Measurements from ENCODE around the gene TCEA2.

The TCEA2 gene

GRCh38 chr20:64072498-64073063, 9.6 kb downstream of the TCEA2 start:
- Histone ChIP-seq H3K4me1 (ENCODE audit: insufficient read depth, low read length) (no peaks in the 10 kb centered on the region), H3K36me3 (ENCODE audit: insufficient read depth, low read length) (no peaks in the 10 kb centered on the region), H3K9ac (ENCODE audit: low read depth, low read length) (no peak overlapping the region)

GRCh38 chr20:64073476-64074183, 10.6 kb downstream of the TCEA2 start:
- Histone ChIP-seq H3K36me3 (ENCODE audit: insufficient read depth, low read length) (no peaks in the 10 kb centered on the region), H3K9ac (ENCODE audit: low read depth, low read length) (no peak overlapping the region), H3K4me1 (ENCODE audit: insufficient read depth, low read length) (no peaks in the 10 kb centered on the region; the same call in 1 of the 2 replicates), H3K9me3 (ENCODE audit: control insufficient read depth, insufficient read depth, low read length) (no peaks in the 10 kb centered on the region)

More at GRCh38 chr20:64072498-64073063, 9.6 kb downstream of the TCEA2 start:
- H3K9me3 ChIP-seq (ENCODE audit: control insufficient read depth, insufficient read depth, low read length), result no peaks in the 10 kb centered on the region

GRCh38 chr20:64074184-64074789, 11.3 kb downstream of the TCEA2 start:
- H3K4me1 ChIP-seq (ENCODE audit: insufficient read depth, low read length), result no peaks in the 10 kb centered on the region; the same call in 1 of the 2 replicates
- H3K36me3 ChIP-seq (ENCODE audit: insufficient read depth, low read length), result no peaks in the 10 kb centered on the region
- no peaks in the 10 kb centered on the region for H3K9me3 ChIP-seq (ENCODE audit: control insufficient read depth, insufficient read depth, low read length)
- no peak overlapping the region for H3K9ac ChIP-seq (ENCODE audit: low read depth, low read length)

GRCh38 chr20:64074963-64075362, 12.0 kb downstream of the TCEA2 start:
- Histone ChIP-seq H3K4me1 (ENCODE audit: insufficient read depth, low read length) (no peaks in the 10 kb centered on the region; the same call in 1 of the 2 replicates), H3K9ac (ENCODE audit: low read depth, low read length) (no peak overlapping the region), H3K9me3 (ENCODE audit: control insufficient read depth, insufficient read depth, low read length) (no peaks in the 10 kb centered on the region), H3K36me3 (ENCODE audit: insufficient read depth, low read length) (no peaks in the 10 kb centered on the region)

- Histone ChIP-seq H3K9me3 (ENCODE audit: control insufficient read depth, insufficient read depth, low read length) (no peaks in the 10 kb centered on the region), H3K4me1 (ENCODE audit: insufficient read depth, low read length) (no peaks in the 10 kb centered on the region; the same call in 1 of the 2 replicates), H3K9ac (ENCODE audit: low read depth, low read length) (no peak overlapping the region), H3K36me3 (ENCODE audit: insufficient read depth, low read length) (no peaks in the 10 kb centered on the region)
Measured at GRCh38 chr20:64075556-64075955, 12.6 kb downstream of the TCEA2 start.

GRCh38 chr20:64076061-64076997, 13.3 kb downstream of the TCEA2 start:
- H3K4me1 ChIP-seq (ENCODE audit: insufficient read depth, low read length), result no peaks in the 10 kb centered on the region; the same call in 1 of the 2 replicates
- no peaks in the 10 kb centered on the region for H3K36me3 ChIP-seq (ENCODE audit: insufficient read depth, low read length)
- H3K9ac ChIP-seq (ENCODE audit: low read depth, low read length), result no peak overlapping the region
- no peaks in the 10 kb centered on the region for H3K9me3 ChIP-seq (ENCODE audit: control insufficient read depth, insufficient read depth, low read length)

- Histone ChIP-seq H3K36me3 (ENCODE audit: insufficient read depth, low read length) (no peaks in the 10 kb centered on the region), H3K9me3 (ENCODE audit: control insufficient read depth, insufficient read depth, low read length) (no peaks in the 10 kb centered on the region), H3K9ac (ENCODE audit: low read depth, low read length) (no peak overlapping the region), H3K4me1 (ENCODE audit: insufficient read depth, low read length) (peaks cover 1% of the 10 kb centered on the region; the same call in 1 of the 2 replicates)
Measured at GRCh38 chr20:64077094-64077493, 14.1 kb downstream of the TCEA2 start.

DNA sequence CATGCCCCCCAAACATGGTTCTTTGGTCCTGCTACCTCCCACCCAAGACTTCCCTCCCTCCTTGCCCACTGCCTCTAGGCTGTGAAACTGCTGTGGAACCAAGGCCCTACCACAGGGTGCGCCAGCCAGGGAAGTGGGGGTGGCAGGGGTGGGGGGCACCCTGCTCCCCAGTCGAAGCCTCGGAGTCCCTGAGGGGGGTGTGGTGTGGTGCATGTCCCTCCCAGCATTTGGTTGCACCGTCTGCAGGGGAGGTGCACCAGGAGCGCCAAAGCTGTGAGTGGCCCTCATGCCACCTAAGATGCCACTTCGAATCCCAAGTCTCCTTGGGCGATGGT, 14.5 kb downstream of the TCEA2 start:
- Histone ChIP-seq H3K4me1 (ENCODE audit: insufficient read depth, low read length) (peaks cover 6% of the 10 kb centered on the region; the same call in 1 of the 2 replicates), H3K36me3 (ENCODE audit: insufficient read depth, low read length) (no peaks in the 10 kb centered on the region), H3K9me3 (ENCODE audit: control insufficient read depth, insufficient read depth, low read length) (no peaks in the 10 kb centered on the region), H3K9ac (ENCODE audit: low read depth, low read length) (no peak overlapping the region)

- Histone ChIP-seq H3K9me3 (ENCODE audit: control insufficient read depth, insufficient read depth, low read length) (no peaks in the 10 kb centered on the region), H3K9ac (ENCODE audit: low read depth, low read length) (no peak overlapping the region), H3K4me1 (ENCODE audit: insufficient read depth, low read length) (peaks cover 6% of the 10 kb centered on the region; the same call in 1 of the 2 replicates), H3K36me3 (ENCODE audit: insufficient read depth, low read length) (no peaks in the 10 kb centered on the region)
Measured at GRCh38 chr20:64077876-64078551, 15.0 kb downstream of the TCEA2 start.

GRCh38 chr20:64078934-64079272, 15.9 kb downstream of the TCEA2 start:
- Histone ChIP-seq H3K36me3 (ENCODE audit: insufficient read depth, low read length) (no peaks in the 10 kb centered on the region), H3K4me1 (ENCODE audit: insufficient read depth, low read length) (peaks cover 6% of the 10 kb centered on the region; the same call in 1 of the 2 replicates), H3K9ac (ENCODE audit: low read depth, low read length) (peak overlapping the region; percentile 72), H3K9me3 (ENCODE audit: control insufficient read depth, insufficient read depth, low read length) (no peaks in the 10 kb centered on the region)

DNA sequence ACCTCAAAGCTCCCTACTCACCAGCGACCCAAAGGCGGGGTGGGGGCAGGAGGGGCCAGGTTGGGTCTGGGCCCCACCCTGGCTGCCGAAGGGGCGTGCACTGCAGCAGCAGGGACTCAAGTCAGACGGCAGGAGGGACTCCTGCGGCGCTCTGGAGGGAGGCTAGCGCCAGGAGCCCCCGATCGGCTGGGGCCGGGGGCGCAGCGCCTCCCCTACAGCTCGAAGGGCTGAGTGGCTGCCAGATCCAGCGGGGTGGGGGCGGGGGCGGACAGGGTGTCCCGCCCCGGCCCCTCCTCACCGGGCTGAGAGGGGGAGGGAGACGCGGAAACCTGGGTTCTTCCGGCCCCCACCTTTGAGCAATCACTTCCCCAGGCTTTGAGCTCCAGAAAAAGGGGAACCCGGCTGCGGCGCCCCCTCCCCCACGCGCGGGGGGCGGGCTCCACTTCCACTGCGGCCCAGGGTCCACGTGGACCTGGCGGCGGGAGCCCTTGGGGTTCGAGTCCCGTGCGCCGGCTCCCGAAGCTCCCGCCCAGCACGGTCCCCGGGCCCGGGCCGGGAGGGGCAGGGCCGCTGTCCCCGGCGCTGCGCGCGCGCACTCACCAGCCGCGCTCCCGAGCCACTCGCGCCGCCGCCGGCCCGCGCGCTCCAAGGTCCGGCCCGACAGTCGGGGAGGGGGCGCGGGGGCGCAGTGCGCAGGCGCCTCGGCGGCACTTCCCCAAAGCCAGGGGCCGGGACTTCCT, 16.4 kb downstream of the TCEA2 start, which contains the start of gene RGS19:
Gene RGS19 (minus strand): TSS at position 246 of the 740 bp plus-strand sequence. CDS start 2,632 bp downstream, outside the sequence.
- peaks cover 7% of the 10 kb centered on the region; the same call in 1 of the 2 replicates for H3K4me1 ChIP-seq (ENCODE audit: insufficient read depth, low read length)
- peak within 1 kb of the TSS; percentile 72 for H3K9ac ChIP-seq (ENCODE audit: low read depth, low read length)
- no peaks in the 10 kb centered on the region for H3K9me3 ChIP-seq (ENCODE audit: control insufficient read depth, insufficient read depth, low read length)
- H3K36me3 ChIP-seq (ENCODE audit: insufficient read depth, low read length), result no peaks in the 10 kb centered on the region

DNA sequence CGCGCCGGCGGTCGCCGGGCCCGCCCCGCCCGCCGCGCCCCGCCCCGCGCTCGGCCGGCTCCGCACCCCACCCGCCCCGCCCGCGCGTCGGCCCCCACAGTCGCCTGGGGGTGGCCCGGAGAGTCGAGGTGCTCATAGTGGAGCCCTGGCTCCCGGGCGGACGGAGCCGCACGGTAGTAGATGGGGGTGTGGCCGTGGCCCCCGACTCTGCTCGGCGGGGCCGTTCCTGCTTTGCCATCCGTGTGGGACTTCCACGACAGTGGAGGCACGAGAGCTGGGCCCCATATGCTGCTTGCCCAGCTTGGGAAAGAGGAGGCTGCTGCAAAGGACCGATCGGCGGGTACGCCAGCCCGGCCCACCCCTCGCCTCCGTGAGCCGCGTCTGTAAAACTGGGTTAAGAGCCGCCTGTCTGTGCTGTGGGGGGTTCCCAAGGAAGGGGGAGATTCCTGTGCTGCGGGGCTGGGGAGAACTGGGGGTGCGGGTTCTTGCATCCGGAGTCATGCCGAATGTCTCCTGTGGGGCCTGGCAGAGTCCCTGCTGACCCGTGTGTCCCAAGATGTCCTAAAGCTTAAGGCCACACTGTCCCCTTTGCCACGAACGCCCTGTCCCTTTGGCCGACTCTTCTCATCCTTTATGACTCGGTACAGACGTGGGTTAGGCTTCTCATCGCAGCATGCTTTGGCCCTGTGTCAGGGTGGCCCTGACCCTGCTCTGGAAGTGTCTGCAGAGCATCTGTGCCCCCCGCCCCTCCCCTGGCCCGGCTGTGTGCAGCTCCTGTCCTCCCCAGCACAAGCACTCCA, 17.2 kb downstream of the TCEA2 start, which contains the start of gene OPRL1:
Gene OPRL1 (plus strand): TSS at position 70 of the 800 bp plus-strand sequence. CDS start 12,639 bp downstream, outside the sequence.
- Histone ChIP-seq H3K9ac (ENCODE audit: low read depth, low read length) (peak within 1 kb of the TSS; percentile 72), H3K4me1 (ENCODE audit: insufficient read depth, low read length) (peaks cover 9% of the 10 kb centered on the region; the same call in 1 of the 2 replicates), H3K36me3 (ENCODE audit: insufficient read depth, low read length) (no peaks in the 10 kb centered on the region), H3K9me3 (ENCODE audit: control insufficient read depth, insufficient read depth, low read length) (no peaks in the 10 kb centered on the region)

Data from ES-I3 (cell line).